ENCODE results near the gene CIAO1.
"Not testable (repeated sequence)": the region's sequence is repeated elsewhere in the genome, so short reads cannot be mapped to it uniquely, and the experiment has no call there.

Gene CIAO1

DNA sequence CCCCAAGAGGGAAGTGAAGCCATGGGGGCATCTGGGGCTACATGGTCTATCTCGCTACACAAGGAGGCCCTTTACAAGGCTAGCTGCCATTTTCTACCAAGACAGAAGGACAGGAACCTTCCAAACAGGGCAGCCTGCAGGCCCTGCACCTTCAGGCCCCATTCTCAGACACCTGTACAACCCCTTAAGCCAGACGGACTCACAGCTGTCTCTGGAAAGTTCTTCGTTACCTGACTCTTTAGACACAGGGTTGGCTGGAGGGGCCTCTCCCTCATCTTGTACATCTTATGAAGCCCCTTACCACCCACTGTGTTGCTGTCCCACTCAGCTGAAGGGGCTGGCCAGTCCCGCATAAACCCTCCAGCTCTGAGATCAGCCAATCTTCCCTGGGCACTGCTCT, 17.4 kb upstream of the CIAO1 start:
- H3K9me3 ChIP-seq (ENCODE audit: control insufficient read depth in 1 of 2, low read length in 2 of 2), result no peaks in the 10 kb centered on the region
- no peaks in the 10 kb centered on the region for H3K27me3 ChIP-seq (ENCODE audit: control insufficient read depth in 1 of 2, insufficient read depth in 2 of 2, low read length in 2 of 2)
- no peak overlapping the region for H3K4me3 ChIP-seq (ENCODE audit: low read depth in 1 of 2, low read length in 2 of 2)
- H3K4me1 ChIP-seq (ENCODE audit: control insufficient read depth in 1 of 2, insufficient read depth in 2 of 2, low read length in 2 of 2), result peaks cover 17 to 18% of the 10 kb centered on the region in 2 donors
- H3K36me3 ChIP-seq (ENCODE audit: control insufficient read depth in 1 of 2, insufficient read depth in 2 of 2, low read length in 2 of 2), result peaks cover 19 to 28% of the 10 kb centered on the region in 2 donors
- H3K9ac ChIP-seq (ENCODE audit: low read depth in 1 of 2, low read length in 2 of 2), result no peak overlapping the region
- no peak overlapping the region for H3K27ac ChIP-seq (ENCODE audit: low read depth, low read length)

DNA sequence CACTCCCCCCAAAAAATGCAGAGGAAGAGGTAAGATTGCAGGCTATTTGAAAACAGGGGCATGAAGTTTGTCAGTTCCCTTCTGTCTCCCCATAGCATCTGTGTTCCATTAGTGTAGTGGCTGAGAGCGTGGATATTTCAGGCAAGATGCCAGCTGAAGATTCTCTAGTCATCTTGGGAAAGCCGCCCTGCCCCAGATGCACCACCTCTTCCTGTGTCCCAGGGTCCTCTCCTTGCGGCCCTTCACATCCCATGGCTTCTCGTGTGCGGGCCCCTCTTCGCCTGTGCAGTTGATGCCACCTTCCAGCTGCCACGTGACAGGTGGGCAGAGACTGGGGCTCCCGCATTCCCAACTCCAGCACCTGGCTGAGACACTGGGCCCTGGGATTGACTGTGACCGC, 16.4 kb upstream of the CIAO1 start:
- no peak overlapping the region for H3K4me3 ChIP-seq (ENCODE audit: low read depth in 1 of 2, low read length in 2 of 2)
- no peaks in the 10 kb centered on the region for H3K27me3 ChIP-seq (ENCODE audit: control insufficient read depth in 1 of 2, insufficient read depth in 2 of 2, low read length in 2 of 2)
- H3K4me1 ChIP-seq (ENCODE audit: control insufficient read depth in 1 of 2, insufficient read depth in 2 of 2, low read length in 2 of 2), result peaks cover 19 to 23% of the 10 kb centered on the region in 2 donors
- no peak overlapping the region for H3K9ac ChIP-seq (ENCODE audit: low read depth in 1 of 2, low read length in 2 of 2)
- H3K27ac ChIP-seq (ENCODE audit: low read depth, low read length), result no peak overlapping the region
- no peaks in the 10 kb centered on the region for H3K9me3 ChIP-seq (ENCODE audit: control insufficient read depth in 1 of 2, low read length in 2 of 2)
- H3K36me3 ChIP-seq (ENCODE audit: control insufficient read depth in 1 of 2, insufficient read depth in 2 of 2, low read length in 2 of 2), result peaks cover 24 to 38% of the 10 kb centered on the region in 2 donors

DNA sequence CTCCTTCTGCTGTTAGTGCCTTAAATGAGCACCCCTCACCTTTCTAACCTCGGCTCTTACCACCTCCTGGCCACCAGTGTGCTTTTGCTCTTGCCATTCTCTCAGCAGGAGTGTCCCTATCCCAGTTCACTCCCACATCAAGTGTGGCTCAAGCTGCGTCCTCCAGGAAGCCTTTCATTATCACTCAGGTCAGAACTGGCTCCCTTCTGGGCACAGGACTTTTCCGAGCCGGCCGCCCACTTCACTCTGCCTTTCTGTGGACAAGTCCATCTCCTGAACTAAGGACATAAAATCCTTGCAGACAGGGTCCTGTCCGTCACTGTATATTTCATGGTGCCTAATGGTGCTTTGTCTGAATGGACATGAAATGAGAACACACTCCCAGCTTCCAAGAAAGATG, 15.8 kb upstream of the CIAO1 start:
- Histone ChIP-seq H3K27ac (ENCODE audit: low read depth, low read length) (no peak overlapping the region), H3K4me3 (ENCODE audit: low read depth in 1 of 2, low read length in 2 of 2) (no peak overlapping the region), H3K9ac (ENCODE audit: low read depth in 1 of 2, low read length in 2 of 2) (no peak overlapping the region), H3K9me3 (ENCODE audit: control insufficient read depth in 1 of 2, low read length in 2 of 2) (no peaks in the 10 kb centered on the region), H3K4me1 (ENCODE audit: control insufficient read depth in 1 of 2, insufficient read depth in 2 of 2, low read length in 2 of 2) (peaks cover 19 to 23% of the 10 kb centered on the region in 2 donors), H3K36me3 (ENCODE audit: control insufficient read depth in 1 of 2, insufficient read depth in 2 of 2, low read length in 2 of 2) (peaks cover 29 to 43% of the 10 kb centered on the region in 2 donors), H3K27me3 (ENCODE audit: control insufficient read depth in 1 of 2, insufficient read depth in 2 of 2, low read length in 2 of 2) (no peaks in the 10 kb centered on the region)

DNA sequence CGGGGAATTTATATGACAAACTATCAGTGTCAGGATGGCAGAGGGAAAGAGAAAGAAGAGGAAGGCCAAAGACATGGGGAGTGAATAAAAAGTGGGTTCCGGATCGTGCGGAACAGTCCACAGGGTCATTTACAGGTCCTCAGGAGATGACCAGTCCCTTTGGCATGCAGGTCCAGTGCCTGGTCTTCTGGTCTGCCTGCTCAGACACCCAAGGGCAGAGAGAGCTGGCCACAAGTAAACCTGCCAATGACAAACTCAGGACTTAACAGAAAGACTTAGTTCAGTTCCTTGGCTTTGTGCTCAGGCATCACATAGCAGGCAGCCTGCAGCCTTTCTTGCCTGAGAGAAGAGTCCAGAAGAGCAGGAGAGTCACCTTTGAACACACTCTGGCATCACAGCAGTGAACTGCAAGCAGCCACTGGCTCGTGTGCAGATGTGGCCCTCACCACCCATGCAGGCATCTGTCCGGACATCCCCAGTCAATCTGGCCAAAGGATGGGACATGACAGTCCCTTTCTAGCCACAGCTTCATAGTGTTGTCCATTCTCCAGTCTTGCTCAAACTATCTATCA, 14.2 kb upstream of the CIAO1 start:
- Histone ChIP-seq H3K4me3 (ENCODE audit: low read depth in 1 of 2, low read length in 2 of 2) (no peak overlapping the region), H3K9me3 (ENCODE audit: control insufficient read depth in 1 of 2, low read length in 2 of 2) (no peaks in the 10 kb centered on the region), H3K36me3 (ENCODE audit: control insufficient read depth in 1 of 2, insufficient read depth in 2 of 2, low read length in 2 of 2) (peaks cover 31 to 51% of the 10 kb centered on the region in 2 donors), H3K27me3 (ENCODE audit: control insufficient read depth in 1 of 2, insufficient read depth in 2 of 2, low read length in 2 of 2) (no peaks in the 10 kb centered on the region), H3K4me1 (ENCODE audit: control insufficient read depth in 1 of 2, insufficient read depth in 2 of 2, low read length in 2 of 2) (peaks cover 19 to 23% of the 10 kb centered on the region in 2 donors), H3K27ac (ENCODE audit: low read depth, low read length) (no peak overlapping the region), H3K9ac (ENCODE audit: low read depth in 1 of 2, low read length in 2 of 2) (no peak overlapping the region)

DNA sequence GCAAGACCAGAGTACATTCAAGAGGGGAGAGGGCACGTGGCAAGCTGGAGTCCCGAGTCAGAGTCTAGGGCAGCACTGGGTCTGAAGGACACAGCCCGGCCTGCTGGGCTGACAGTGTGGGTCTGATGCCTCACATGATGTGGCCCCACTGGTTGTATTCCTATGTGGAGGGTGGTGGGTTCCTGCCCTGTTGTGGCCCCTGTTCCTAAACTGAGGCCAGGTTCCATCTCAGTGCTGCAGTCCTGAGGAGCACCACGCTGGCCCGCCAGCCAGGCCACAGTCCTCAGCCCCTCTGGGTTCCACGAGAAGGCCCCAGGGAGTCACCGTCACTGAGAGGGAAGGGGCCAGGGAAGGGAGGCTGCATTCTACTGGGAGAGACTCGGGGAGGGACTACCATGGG, 13.5 kb upstream of the CIAO1 start:
- Histone ChIP-seq H3K27me3 (ENCODE audit: control insufficient read depth in 1 of 2, insufficient read depth in 2 of 2, low read length in 2 of 2) (no peaks in the 10 kb centered on the region), H3K9me3 (ENCODE audit: control insufficient read depth in 1 of 2, low read length in 2 of 2) (no peaks in the 10 kb centered on the region), H3K36me3 (ENCODE audit: control insufficient read depth in 1 of 2, insufficient read depth in 2 of 2, low read length in 2 of 2) (peaks cover 31 to 52% of the 10 kb centered on the region in 2 donors), H3K27ac (ENCODE audit: low read depth, low read length) (no peak overlapping the region), H3K9ac (ENCODE audit: low read depth in 1 of 2, low read length in 2 of 2) (peak overlapping the region in 1 of 2 donors; percentile 7), H3K4me3 (ENCODE audit: low read depth in 1 of 2, low read length in 2 of 2) (no peak overlapping the region), H3K4me1 (ENCODE audit: control insufficient read depth in 1 of 2, insufficient read depth in 2 of 2, low read length in 2 of 2) (peaks cover 19 to 23% of the 10 kb centered on the region in 2 donors)

DNA sequence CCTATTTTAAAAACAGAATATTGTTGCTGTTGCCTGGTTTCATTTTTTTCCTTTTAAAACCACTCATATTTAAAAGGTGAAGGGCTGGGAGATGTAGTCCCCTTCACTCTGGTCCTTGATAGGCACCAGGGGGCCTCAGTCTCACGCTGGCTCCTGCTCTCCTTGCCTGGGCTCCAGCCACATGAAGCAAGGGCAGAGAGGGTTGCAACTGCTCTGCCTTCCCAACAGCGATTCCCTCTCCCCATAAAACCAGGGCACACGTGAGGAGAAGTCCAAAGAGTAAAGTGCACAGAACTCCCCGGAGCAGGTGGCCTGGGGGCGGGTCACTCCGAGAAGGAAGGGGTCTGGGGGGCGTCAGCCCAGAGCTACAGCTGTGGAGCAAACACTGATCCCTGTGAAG, 13.0 kb upstream of the CIAO1 start:
- H3K27ac ChIP-seq (ENCODE audit: low read depth, low read length), result no peak overlapping the region
- no peaks in the 10 kb centered on the region for H3K9me3 ChIP-seq (ENCODE audit: control insufficient read depth in 1 of 2, low read length in 2 of 2)
- H3K4me1 ChIP-seq (ENCODE audit: control insufficient read depth in 1 of 2, insufficient read depth in 2 of 2, low read length in 2 of 2), result peaks cover 22 to 24% of the 10 kb centered on the region in 2 donors
- H3K27me3 ChIP-seq (ENCODE audit: control insufficient read depth in 1 of 2, insufficient read depth in 2 of 2, low read length in 2 of 2), result no peaks in the 10 kb centered on the region
- H3K4me3 ChIP-seq (ENCODE audit: low read depth in 1 of 2, low read length in 2 of 2), result no peak overlapping the region
- H3K36me3 ChIP-seq (ENCODE audit: control insufficient read depth in 1 of 2, insufficient read depth in 2 of 2, low read length in 2 of 2), result peaks cover 31 to 52% of the 10 kb centered on the region in 2 donors
- no peak overlapping the region for H3K9ac ChIP-seq (ENCODE audit: low read depth in 1 of 2, low read length in 2 of 2)

DNA sequence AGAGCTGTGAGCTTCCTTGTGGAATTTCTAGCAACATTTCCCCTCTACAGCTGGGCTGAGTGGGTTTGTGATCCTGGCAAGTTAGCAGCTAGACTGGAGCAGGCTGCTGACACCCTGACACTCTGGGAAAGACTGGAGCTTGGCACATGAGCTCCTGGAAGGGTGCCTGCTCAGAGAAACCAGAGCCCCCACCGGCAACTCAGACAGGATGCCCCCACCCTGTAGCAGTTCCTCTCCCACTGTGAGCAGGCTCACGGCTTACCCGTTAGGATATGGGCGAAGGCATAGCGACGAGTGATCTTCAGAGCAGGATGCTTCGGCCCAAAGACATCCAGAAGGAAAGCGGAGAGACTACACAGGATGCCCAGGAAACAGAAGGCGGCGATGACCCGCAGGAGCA, 11.5 kb upstream of the CIAO1 start:
- no peaks in the 10 kb centered on the region for H3K9me3 ChIP-seq (ENCODE audit: control insufficient read depth in 1 of 2, low read length in 2 of 2)
- no peak overlapping the region for H3K9ac ChIP-seq (ENCODE audit: low read depth in 1 of 2, low read length in 2 of 2)
- H3K4me1 ChIP-seq (ENCODE audit: control insufficient read depth in 1 of 2, insufficient read depth in 2 of 2, low read length in 2 of 2), result peaks cover 37 to 39% of the 10 kb centered on the region in 2 donors
- H3K27me3 ChIP-seq (ENCODE audit: control insufficient read depth in 1 of 2, insufficient read depth in 2 of 2, low read length in 2 of 2), result no peaks in the 10 kb centered on the region
- peaks cover 31 to 64% of the 10 kb centered on the region in 2 donors for H3K36me3 ChIP-seq (ENCODE audit: control insufficient read depth in 1 of 2, insufficient read depth in 2 of 2, low read length in 2 of 2)
- no peak overlapping the region for H3K27ac ChIP-seq (ENCODE audit: low read depth, low read length)
- H3K4me3 ChIP-seq (ENCODE audit: low read depth in 1 of 2, low read length in 2 of 2), result no peak overlapping the region

DNA sequence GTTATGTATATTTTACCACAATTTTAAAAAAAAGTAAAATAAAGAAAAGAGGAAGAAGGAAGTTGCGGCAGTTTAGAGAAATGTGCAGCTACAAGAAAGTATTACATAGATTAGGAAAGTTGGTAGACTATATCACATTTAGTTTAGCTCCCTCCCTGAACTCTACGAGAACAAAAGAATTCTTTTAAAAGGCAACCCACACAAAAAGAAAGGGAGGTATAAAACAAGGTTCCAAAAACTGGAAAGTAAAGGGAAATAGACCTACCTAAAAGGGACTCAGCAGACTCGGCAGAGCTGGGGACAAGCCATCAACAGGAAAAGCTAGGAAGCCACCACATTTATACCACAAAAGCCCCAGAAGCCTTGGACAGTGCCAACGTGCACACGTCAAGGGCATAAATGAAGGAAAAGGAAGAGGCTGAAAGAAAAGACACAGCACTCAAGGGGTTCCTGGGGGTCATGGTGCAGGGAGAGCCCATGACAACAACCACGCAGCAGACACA, 9.4 kb upstream of the CIAO1 start:
- Histone ChIP-seq H3K9me3 (ENCODE audit: control insufficient read depth in 1 of 2, low read length in 2 of 2) (no peaks in the 10 kb centered on the region), H3K36me3 (ENCODE audit: control insufficient read depth in 1 of 2, insufficient read depth in 2 of 2, low read length in 2 of 2) (peaks cover 24 to 55% of the 10 kb centered on the region in 2 donors), H3K27me3 (ENCODE audit: control insufficient read depth in 1 of 2, insufficient read depth in 2 of 2, low read length in 2 of 2) (no peaks in the 10 kb centered on the region), H3K27ac (ENCODE audit: low read depth, low read length) (peak overlapping the region; percentile 22), H3K4me3 (ENCODE audit: low read depth in 1 of 2, low read length in 2 of 2) (no peak overlapping the region), H3K4me1 (ENCODE audit: control insufficient read depth in 1 of 2, insufficient read depth in 2 of 2, low read length in 2 of 2) (peaks cover 58 to 60% of the 10 kb centered on the region in 2 donors), H3K9ac (ENCODE audit: low read depth in 1 of 2, low read length in 2 of 2) (no peak overlapping the region)

DNA sequence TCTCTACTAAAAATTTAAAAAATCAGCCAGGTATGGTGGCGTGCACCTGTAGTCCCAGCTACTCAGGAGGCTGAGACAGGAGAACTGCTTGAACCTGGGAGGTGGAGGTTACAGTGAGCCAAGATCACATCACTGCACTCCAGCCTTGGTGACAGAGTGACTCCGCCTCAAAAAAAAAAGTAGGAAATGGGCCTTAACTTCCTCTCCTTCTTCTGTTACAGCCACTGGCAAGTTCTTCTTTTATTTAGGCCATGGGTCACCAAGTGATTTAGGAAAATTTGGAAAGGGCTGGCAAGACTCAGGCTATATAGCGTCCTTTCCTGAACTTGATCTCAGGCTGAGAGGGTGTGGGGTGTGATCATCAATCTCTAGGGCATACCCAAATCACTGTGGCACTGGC, 8.3 kb upstream of the CIAO1 start:
- peak overlapping the region in 1 of 2 donors; percentile 31 for H3K9ac ChIP-seq (ENCODE audit: low read depth in 1 of 2, low read length in 2 of 2)
- H3K27me3 ChIP-seq (ENCODE audit: control insufficient read depth in 1 of 2, insufficient read depth in 2 of 2, low read length in 2 of 2); H3K9me3 ChIP-seq (ENCODE audit: control insufficient read depth in 1 of 2, low read length in 2 of 2); H3K27ac ChIP-seq (ENCODE audit: low read depth, low read length); H3K4me3 ChIP-seq (ENCODE audit: low read depth in 1 of 2, low read length in 2 of 2): not testable (repeated sequence)
- peaks cover 57 to 60% of the 10 kb centered on the region in 2 donors for H3K4me1 ChIP-seq (ENCODE audit: control insufficient read depth in 1 of 2, insufficient read depth in 2 of 2, low read length in 2 of 2)
- peaks cover 13 to 45% of the 10 kb centered on the region in 2 donors for H3K36me3 ChIP-seq (ENCODE audit: control insufficient read depth in 1 of 2, insufficient read depth in 2 of 2, low read length in 2 of 2)

DNA sequence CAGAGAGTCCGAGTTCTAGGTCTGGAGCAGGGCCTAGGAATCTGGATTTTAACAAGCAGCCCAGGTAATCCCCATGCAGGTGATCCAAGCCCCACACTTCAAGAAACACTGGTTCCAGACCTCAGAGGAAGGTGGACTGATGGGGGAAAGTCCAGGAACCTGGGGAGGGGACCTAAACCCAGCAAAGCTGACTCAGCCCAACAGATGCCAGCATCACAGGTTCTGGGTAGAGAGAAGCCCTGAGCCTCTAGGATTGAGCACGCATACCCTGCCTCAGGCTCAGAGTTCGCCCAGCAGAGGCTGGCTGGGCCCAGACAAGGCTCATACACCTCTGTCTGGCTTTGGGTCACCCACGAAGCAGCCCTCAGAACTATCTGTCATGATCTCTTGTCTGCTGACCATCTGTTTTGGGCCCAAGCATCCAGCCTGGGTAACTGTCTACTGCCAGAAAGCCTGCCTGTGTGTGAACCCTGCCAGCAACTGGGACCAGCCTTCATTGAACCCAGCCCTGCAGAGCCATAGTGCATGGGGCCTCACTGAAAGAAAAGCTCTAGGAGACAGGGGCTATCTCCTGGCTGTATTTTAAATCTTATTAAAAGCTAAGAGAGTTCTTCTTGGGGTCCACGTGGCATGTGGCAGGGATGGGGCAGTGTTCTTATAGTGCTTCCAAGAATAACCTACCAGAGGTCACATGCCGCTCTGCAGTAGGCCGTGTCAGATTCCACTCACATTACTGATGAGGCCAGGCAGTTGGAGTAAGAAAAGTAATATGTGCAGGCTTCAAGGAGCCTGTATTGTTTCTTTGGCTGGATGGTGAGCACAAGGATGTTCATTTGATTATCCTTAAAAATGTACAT, 7.6 kb upstream of the CIAO1 start:
- Histone ChIP-seq H3K27ac (ENCODE audit: low read depth, low read length) (no peak overlapping the region), H3K36me3 (ENCODE audit: control insufficient read depth in 1 of 2, insufficient read depth in 2 of 2, low read length in 2 of 2) (peaks cover 13 to 38% of the 10 kb centered on the region in 2 donors), H3K4me3 (ENCODE audit: low read depth in 1 of 2, low read length in 2 of 2) (no peak overlapping the region), H3K4me1 (ENCODE audit: control insufficient read depth in 1 of 2, insufficient read depth in 2 of 2, low read length in 2 of 2) (peaks cover 50 to 54% of the 10 kb centered on the region in 2 donors), H3K9me3 (ENCODE audit: control insufficient read depth in 1 of 2, low read length in 2 of 2) (no peaks in the 10 kb centered on the region), H3K27me3 (ENCODE audit: control insufficient read depth in 1 of 2, insufficient read depth in 2 of 2, low read length in 2 of 2) (no peaks in the 10 kb centered on the region), H3K9ac (ENCODE audit: low read depth in 1 of 2, low read length in 2 of 2) (peak overlapping the region in 1 of 2 donors; percentile 60)
